Panc1 (cell line): ENCODE data around the gene KLK14. TPM values are rescaled to one million over a fixed set of nuclear protein-coding genes. Genes with fewer than 3 reads are reported as not detected.

Experiments used
- ATAC-seq: fragments of 200-7000 bp; cut with Tn5 transposase; 2 replicates; pipeline ENCODE4 v1.9.1; 2020; ENCODE audit warnings: mild to moderate bottlenecking, moderate library complexity
- BruUV-seq: library from RNA; stranded (reverse); fragments of 400-500 nt; replicated peaks from 2 replicates; lab custom pipeline; 2021; lab: Mats Ljungman, UMichigan
- CTCF ChIA-PET: fragments of 300-600 bp; sonication (Branson Sonifier 250); formaldehyde crosslinking; loops from one replicate; lab custom pipeline; 2022; ENCODE audit warnings: antibody characterized with exemption; lab: Charles Lee
- POLR2A ChIA-PET: fragments of 300-600 bp; sonication (Branson Sonifier 250); formaldehyde crosslinking; loops from one replicate; lab custom pipeline; 2022; ENCODE audit warnings: antibody characterized with exemption; lab: Charles Lee
- DNase-seq: peaks from one replicate; pipeline ENCODE4 v3.0.0-alpha.2; 2010; ENCODE audit warnings: low read depth, low spot score
- H3K27ac ChIP-seq: 2 replicates; pipeline ENCODE4 v1.5.1; 2011; ENCODE audit warnings: mild to moderate bottlenecking, low read length, inconsistent platforms
- H3K27me3 ChIP-seq: fragments of 200-500 bp; sonication (Bioruptor generic); 2 replicates; pipeline ENCODE4 v1.6.0; 2014; ENCODE audit warnings: low read length, inconsistent platforms; ENCODE audit not compliant: control insufficient read depth, insufficient read depth
- H3K36me3 ChIP-seq: fragments of 200-500 bp; sonication (Bioruptor generic); 2 replicates; pipeline ENCODE4 v1.5.1; 2014; ENCODE audit warnings: inconsistent platforms, mild to moderate bottlenecking, low read length, moderate library complexity; ENCODE audit not compliant: control insufficient read depth, insufficient read depth
- H3K4me1 ChIP-seq: 2 replicates; pipeline ENCODE4 v1.5.1; 2011; ENCODE audit warnings: inconsistent platforms, mild to moderate bottlenecking, low read length, moderate library complexity; ENCODE audit not compliant: control insufficient read depth, insufficient read depth
- H3K4me3 ChIP-seq, 2 experiments: 2 replicates each; pipeline ENCODE4 v1.5.1; 2011 to 2012; ENCODE audit warnings: low read depth in 2 of 2, low read length in 2 of 2, mild to moderate bottlenecking in 2 of 2, inconsistent platforms in 1 of 2, moderate library complexity in 1 of 2
- H3K9me3 ChIP-seq: fragments of 200-500 bp; sonication (Bioruptor generic); 2 replicates; pipeline ENCODE4 v1.5.1; 2014; ENCODE audit warnings: low read depth, mild to moderate bottlenecking, inconsistent platforms, low read length, moderate library complexity; ENCODE audit not compliant: control insufficient read depth, insufficient read depth
- CTCF ChIP-seq: fragments of 450-650 bp; IDR thresholded peaks from 2 replicates; pipeline ENCODE4 v1.5.1; 2017; ENCODE audit warnings: mild to moderate bottlenecking
- POLR2AphosphoS5 ChIP-seq: IDR thresholded peaks from 2 replicates; pipeline ENCODE4 v1.6.1; 2012; ENCODE audit warnings: mild to moderate bottlenecking, low read depth, low read length, moderate library complexity
- REST ChIP-seq, 2 experiments: IDR thresholded peaks; 2 replicates each; pipeline ENCODE4 v1.6.1; 2011 to 2012; ENCODE audit warnings: low read depth in 2 of 2, control low read depth in 1 of 2, low read length in 1 of 2, mild to moderate bottlenecking in 1 of 2, moderate library complexity in 1 of 2; ENCODE audit not compliant: insufficient read depth in 1 of 2
- SIN3A ChIP-seq: IDR thresholded peaks from 2 replicates; pipeline ENCODE4 v1.6.1; 2012; ENCODE audit warnings: low read depth, mild to moderate bottlenecking, low read length, moderate library complexity, borderline replicate concordance; ENCODE audit not compliant: insufficient read depth
- TCF7L2 ChIP-seq: IDR thresholded peaks from 2 replicates; pipeline ENCODE4 v1.6.1; 2011; ENCODE audit warnings: mild to moderate bottlenecking, low read depth, low read length, inconsistent platforms
- in situ Hi-C: cut with HindIII; loops from 2 replicates; pipeline ENCODE4 v1.10.0; 2016; ENCODE audit warnings: low sequenced_read_pairs, low pct_unique_long_range_greater_than_20kb
- intact Hi-C: fragments of 100-400 bp; cut with micrococcal nuclease; formaldehyde crosslinking; loops from one replicate; pipeline ENCODE4 v1.10.0; 2022; ENCODE audit not compliant: unreplicated experiment
- total RNA-seq: library from RNA; stranded (reverse); gene quantifications from one replicate; pipeline ENCODE4 v1.2.1, GENCODE V29; 2021; ENCODE audit not compliant: unreplicated experiment

The KLK14 gene
- total RNA-seq, 1 experiment from 2014 or later: not detected

- Histone ChIP-seq H3K27me3 (no peaks in the 10 kb centered on the region), H3K9me3 (no peaks in the 10 kb centered on the region), H3K4me3 (no peak within 1 kb of the TSS), H3K36me3 (no peaks in the 10 kb centered on the region), H3K27ac (no peak within 1 kb of the TSS), H3K4me1 (no peaks in the 10 kb centered on the region)
- CTCF ChIA-PET: no interaction called here
- BruUV-seq: no TSS peak
- ATAC-seq: no peak
- no peak for TF ChIP-seq TCF7L2
- no peak for TF ChIP-seq SIN3A
- TF ChIP-seq POLR2AphosphoS5: no peak
- no peak for DNase-seq
- in situ Hi-C loops: no loop called here
- POLR2A ChIA-PET: interaction anchor here (0.6 kb wide), 1 partner anchor 16 kb away, joined by 11 read pairs; no protein-coding TSS in a partner anchor
- intact Hi-C loops: no loop called here
Observed at GRCh38 chr19:51034704-51035103, 48.0 kb downstream of the KLK14 start, which contains the start of gene KLK12. Gene KLK12, minus strand, starts transcription at chr19:51035002. Its CDS starts 381 bp downstream, at chr19:51034621.

- ChIA-PET POLR2A (no interaction called here), CTCF (no interaction called here)
- no TSS peak for BruUV-seq
- Histone ChIP-seq H3K4me3 (no peak overlapping the region), H3K36me3 (no peaks in the 10 kb centered on the region), H3K9me3 (no peaks in the 10 kb centered on the region), H3K4me1 (no peaks in the 10 kb centered on the region), H3K27ac (no peak overlapping the region), H3K27me3 (no peaks in the 10 kb centered on the region)
- ATAC-seq (no peak), DNase-seq (no peak)
- in situ Hi-C loops: no loop called here
- intact Hi-C loops: no loop called here
- TF ChIP-seq TCF7L2 (no peak), POLR2AphosphoS5 (no peak), SIN3A (no peak), CTCF (no peak), REST (IDR thresholded peaks at IDR 0.05; ENCODE audit: insufficient read depth in 1 of 2, low read depth in 2 of 2, low read length in 1 of 2) (no peak)
Observed at GRCh38 chr19:51031880-51032225, 50.8 kb downstream of the KLK14 start.

- ATAC-seq (no peak), DNase-seq (no peak)
- TF ChIP-seq POLR2AphosphoS5 (no peak), SIN3A (no peak), CTCF (no peak), TCF7L2 (no peak), REST (IDR thresholded peaks at IDR 0.05; ENCODE audit: insufficient read depth in 1 of 2, low read depth in 2 of 2, low read length in 1 of 2) (no peak)
- ChIA-PET POLR2A (no interaction called here), CTCF (no interaction called here)
- no peaks in the 10 kb centered on the region for H3K9me3 ChIP-seq
- no peaks in the 10 kb centered on the region for H3K36me3 ChIP-seq
- H3K27me3 ChIP-seq: no peaks in the 10 kb centered on the region
- BruUV-seq: no TSS peak
- H3K4me3 ChIP-seq: no peak overlapping the region
- H3K4me1 ChIP-seq: no peaks in the 10 kb centered on the region
- intact Hi-C loops: no loop called here
- no peak overlapping the region for H3K27ac ChIP-seq
- in situ Hi-C loops: no loop called here
Observed at GRCh38 chr19:51031220-51031879, 51.3 kb downstream of the KLK14 start.
